NB4 (cell line): ENCODE data around the gene HPS1.

Experiments
- POLR2A ChIP-seq: IDR thresholded peaks from 2 replicates; pipeline ENCODE4 v1.6.1; 2011; ENCODE audit warnings: mild to moderate bottlenecking; ENCODE audit not compliant: insufficient read length; ENCODE audit errors: extremely low read depth
- TF ChIP-seq, protein P1 (sequence below): IDR thresholded peaks from one replicate; pipeline ENCODE4 v1.5.1; 2012; ENCODE audit warnings: low read depth, low read length

GRCh38 chr10:98418665-98419468, 27.9 kb downstream of the HPS1 start:
- TF ChIP-seq, protein P1, sequence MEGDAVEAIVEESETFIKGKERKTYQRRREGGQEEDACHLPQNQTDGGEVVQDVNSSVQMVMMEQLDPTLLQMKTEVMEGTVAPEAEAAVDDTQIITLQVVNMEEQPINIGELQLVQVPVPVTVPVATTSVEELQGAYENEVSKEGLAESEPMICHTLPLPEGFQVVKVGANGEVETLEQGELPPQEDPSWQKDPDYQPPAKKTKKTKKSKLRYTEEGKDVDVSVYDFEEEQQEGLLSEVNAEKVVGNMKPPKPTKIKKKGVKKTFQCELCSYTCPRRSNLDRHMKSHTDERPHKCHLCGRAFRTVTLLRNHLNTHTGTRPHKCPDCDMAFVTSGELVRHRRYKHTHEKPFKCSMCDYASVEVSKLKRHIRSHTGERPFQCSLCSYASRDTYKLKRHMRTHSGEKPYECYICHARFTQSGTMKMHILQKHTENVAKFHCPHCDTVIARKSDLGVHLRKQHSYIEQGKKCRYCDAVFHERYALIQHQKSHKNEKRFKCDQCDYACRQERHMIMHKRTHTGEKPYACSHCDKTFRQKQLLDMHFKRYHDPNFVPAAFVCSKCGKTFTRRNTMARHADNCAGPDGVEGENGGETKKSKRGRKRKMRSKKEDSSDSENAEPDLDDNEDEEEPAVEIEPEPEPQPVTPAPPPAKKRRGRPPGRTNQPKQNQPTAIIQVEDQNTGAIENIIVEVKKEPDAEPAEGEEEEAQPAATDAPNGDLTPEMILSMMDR: no peak
- TF ChIP-seq POLR2A: no peak
